ENCODE results near the gene CIB2.

- TF ChIP-seq CTCF (IDR thresholded peaks at IDR 0.05), result no peak
- TF ChIP-seq EZH2 (IDR thresholded peaks at IDR 0.05; ENCODE audit: borderline replicate concordance, insufficient read depth, low read depth, low read length, poor library complexity, severe bottlenecking), result no peak
Observed at GRCh38 chr15:78167227-78167888, 36.1 kb upstream of the CIB2 start.
